Fibroblast of mammary gland (primary cell): Measurements from ENCODE around the gene CAPZA1.
A peak's percentile ranks its signal among the peaks of the same experiment; 100 is the strongest.

Experiments
- DNase-seq: peaks from one replicate; pipeline ENCODE4 v3.0.0-alpha.2; 2010; ENCODE audit warnings: low read depth
- H3K4me3 ChIP-seq: 2 replicates; pipeline ENCODE4 v1.5.1; 2011; ENCODE audit warnings: low read depth, mild to moderate bottlenecking, low read length, moderate library complexity; ENCODE audit not compliant: control insufficient read depth
- TF ChIP-seq, protein P1 (sequence below): conservative IDR thresholded peaks from 2 replicates; pipeline ENCODE4 v1.5.1; 2011; ENCODE audit warnings: low read depth, low read length, inconsistent platforms; ENCODE audit not compliant: control insufficient read depth, insufficient read depth

The CAPZA1 gene

DNA sequence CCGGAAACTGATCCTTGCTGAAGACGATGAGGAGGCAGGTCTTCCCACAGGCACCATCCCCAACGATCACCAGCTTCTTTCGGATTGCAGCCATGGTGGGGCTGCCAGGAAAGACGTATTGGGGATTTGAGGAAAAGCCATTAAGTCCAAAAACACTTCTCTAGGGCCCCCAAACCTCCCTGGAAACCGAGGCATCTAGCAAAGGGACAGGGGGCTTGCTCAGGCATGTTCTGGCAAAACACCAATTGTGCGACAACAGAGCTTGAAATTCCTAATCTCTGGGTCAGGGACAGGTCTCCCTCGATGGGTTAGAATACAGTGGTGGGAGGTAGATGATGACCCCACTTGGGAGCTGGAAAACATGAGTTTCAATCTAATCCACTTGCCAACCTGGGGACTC lies 84.1 kb downstream of the CAPZA1 start:
- DNase-seq = no peak
- TF ChIP-seq, protein P1, sequence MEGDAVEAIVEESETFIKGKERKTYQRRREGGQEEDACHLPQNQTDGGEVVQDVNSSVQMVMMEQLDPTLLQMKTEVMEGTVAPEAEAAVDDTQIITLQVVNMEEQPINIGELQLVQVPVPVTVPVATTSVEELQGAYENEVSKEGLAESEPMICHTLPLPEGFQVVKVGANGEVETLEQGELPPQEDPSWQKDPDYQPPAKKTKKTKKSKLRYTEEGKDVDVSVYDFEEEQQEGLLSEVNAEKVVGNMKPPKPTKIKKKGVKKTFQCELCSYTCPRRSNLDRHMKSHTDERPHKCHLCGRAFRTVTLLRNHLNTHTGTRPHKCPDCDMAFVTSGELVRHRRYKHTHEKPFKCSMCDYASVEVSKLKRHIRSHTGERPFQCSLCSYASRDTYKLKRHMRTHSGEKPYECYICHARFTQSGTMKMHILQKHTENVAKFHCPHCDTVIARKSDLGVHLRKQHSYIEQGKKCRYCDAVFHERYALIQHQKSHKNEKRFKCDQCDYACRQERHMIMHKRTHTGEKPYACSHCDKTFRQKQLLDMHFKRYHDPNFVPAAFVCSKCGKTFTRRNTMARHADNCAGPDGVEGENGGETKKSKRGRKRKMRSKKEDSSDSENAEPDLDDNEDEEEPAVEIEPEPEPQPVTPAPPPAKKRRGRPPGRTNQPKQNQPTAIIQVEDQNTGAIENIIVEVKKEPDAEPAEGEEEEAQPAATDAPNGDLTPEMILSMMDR = no peak
- no peak overlapping the region for H3K4me3 ChIP-seq

DNA sequence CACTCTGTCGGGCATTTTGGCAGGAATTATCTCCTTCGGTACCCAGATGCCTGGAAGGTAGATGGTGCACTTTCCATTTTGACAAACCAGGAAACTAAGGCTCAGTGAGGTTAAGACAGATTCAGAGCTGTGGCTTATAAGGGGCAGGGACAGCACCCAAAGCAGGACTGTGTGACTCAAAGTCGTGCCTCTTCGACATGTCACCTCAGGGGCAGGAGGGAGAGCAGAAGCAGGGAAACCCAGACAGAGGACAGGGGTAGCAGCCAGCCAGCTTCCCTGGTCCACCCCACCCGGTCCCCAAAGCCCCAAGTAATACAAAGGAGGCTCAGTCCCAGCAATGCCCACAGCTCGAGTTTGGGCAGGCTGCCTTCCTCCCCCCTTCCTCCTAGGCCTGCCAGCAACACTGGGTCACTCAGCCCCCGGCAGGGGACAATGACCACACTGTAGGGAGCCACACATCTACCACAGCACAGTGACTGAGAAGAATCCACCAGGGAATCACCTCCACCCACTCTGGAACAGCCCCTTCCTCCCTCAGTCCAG lies 84.8 kb downstream of the CAPZA1 start:
- TF ChIP-seq, protein P1 = no peak
- H3K4me3 ChIP-seq = peak overlapping the region; percentile 24
- DNase-seq = no peak

- peak; percentile 99 for DNase-seq
- H3K4me3 ChIP-seq = peak overlapping the region; percentile 90
- TF ChIP-seq, protein P1 = no peak
Observed at GRCh38 chr1:112704934-112705627, 85.4 kb downstream of the CAPZA1 start.

GRCh38 chr1:112706505-112707220 lies 87.0 kb downstream of the CAPZA1 start, which contains the start of gene RHOC:
Gene RHOC (minus strand): TSS chr1:112707127. CDS start chr1:112703799, 3,328 bp downstream.
- peak; percentile 38 for DNase-seq
- TF ChIP-seq, protein P1 = no peak
- H3K4me3 ChIP-seq = peak within 1 kb of the TSS; percentile 90

GRCh38 chr1:112707221-112708001 lies 87.8 kb downstream of the CAPZA1 start:
- H3K4me3 ChIP-seq = peak overlapping the region; percentile 90
- TF ChIP-seq, protein P1 = peak; percentile 75
- peak; percentile 87 for DNase-seq

DNA sequence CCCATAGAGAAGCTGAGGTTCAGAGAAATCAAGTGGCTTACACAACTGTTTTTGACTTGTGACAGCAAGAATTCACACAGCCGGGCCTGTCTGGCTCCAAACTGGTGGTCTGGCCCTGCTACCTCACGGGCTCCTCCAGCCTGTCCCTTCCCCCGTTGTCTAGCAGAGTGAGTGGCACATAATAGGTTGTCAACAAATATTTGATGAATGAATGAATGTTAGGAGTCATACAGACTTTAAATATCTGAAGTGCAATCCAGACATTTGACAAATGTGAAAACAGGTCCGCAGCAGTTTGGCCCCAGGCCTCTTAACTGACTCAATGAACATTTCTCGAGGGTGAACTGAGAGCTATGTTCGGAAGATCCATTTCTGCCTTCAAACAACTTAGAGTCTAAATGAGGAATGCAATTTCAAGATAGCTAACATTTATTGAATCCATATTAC lies 88.4 kb downstream of the CAPZA1 start:
- no peak for DNase-seq
- no peak overlapping the region for H3K4me3 ChIP-seq
- TF ChIP-seq, protein P1 = no peak
